Activated CD8-positive, alpha-beta memory T cell treated with anti-CD3 and anti-CD28 coated beads for 4 hours (primary cell): ENCODE data around the gene CREB5.

Source experiments
- DNase-seq, 2 donors: peaks; one replicate each; pipeline ENCODE4 v3.0.0-alpha.2; 2020; ENCODE audit warnings: low read depth in 2 of 2

CREB5 gene

GRCh38 chr7:28478656-28479055 lies 66.3 kb downstream of the CREB5 start:
- DNase-seq, result no peak

- DNase-seq, result no peak
Measured at GRCh38 chr7:28479507-28479947, 67.2 kb downstream of the CREB5 start.

GRCh38 chr7:28480595-28480994 lies 68.3 kb downstream of the CREB5 start:
- DNase-seq, result no peak

GRCh38 chr7:28481091-28481926 lies 69.0 kb downstream of the CREB5 start:
- no peak for DNase-seq

GRCh38 chr7:28483112-28483511 lies 70.8 kb downstream of the CREB5 start:
- no peak for DNase-seq

- DNase-seq, result no peak
Measured at GRCh38 chr7:28483908-28484605, 71.7 kb downstream of the CREB5 start.

- DNase-seq, result no peak
Measured at GRCh38 chr7:28484606-28484935, 72.3 kb downstream of the CREB5 start.

- DNase-seq, result no peak
Measured at GRCh38 chr7:28487487-28487886, 75.2 kb downstream of the CREB5 start.

- no peak for DNase-seq
Measured at GRCh38 chr7:28488061-28488791, 75.9 kb downstream of the CREB5 start.

- no peak for DNase-seq
Measured at GRCh38 chr7:28490831-28491230, 78.5 kb downstream of the CREB5 start.

GRCh38 chr7:28493477-28493876 lies 81.2 kb downstream of the CREB5 start:
- no peak for DNase-seq

GRCh38 chr7:28497009-28497408 lies 84.7 kb downstream of the CREB5 start:
- no peak for DNase-seq

GRCh38 chr7:28498636-28499035 lies 86.3 kb downstream of the CREB5 start:
- no peak for DNase-seq

- no peak for DNase-seq
Measured at GRCh38 chr7:28500138-28500537, 87.8 kb downstream of the CREB5 start.

GRCh38 chr7:28502408-28502807 lies 90.1 kb downstream of the CREB5 start:
- DNase-seq, result no peak

GRCh38 chr7:28503396-28503795 lies 91.1 kb downstream of the CREB5 start:
- DNase-seq, result no peak

GRCh38 chr7:28505014-28505413 lies 92.7 kb downstream of the CREB5 start:
- DNase-seq, result no peak

GRCh38 chr7:28505867-28506266 lies 93.5 kb downstream of the CREB5 start:
- no peak for DNase-seq

- DNase-seq, result no peak
Measured at GRCh38 chr7:28507525-28508282, 95.4 kb downstream of the CREB5 start.

- DNase-seq, result no peak
Measured at GRCh38 chr7:28509251-28510025, 97.1 kb downstream of the CREB5 start.

- no peak for DNase-seq
Measured at GRCh38 chr7:28510026-28510369, 97.7 kb downstream of the CREB5 start.
